Measurements from ENCODE around the gene SNTG2.
"Not testable (repeated sequence)": the region's sequence is repeated elsewhere in the genome, so short reads cannot be mapped to it uniquely, and the experiment has no call there.

Gene SNTG2

DNA sequence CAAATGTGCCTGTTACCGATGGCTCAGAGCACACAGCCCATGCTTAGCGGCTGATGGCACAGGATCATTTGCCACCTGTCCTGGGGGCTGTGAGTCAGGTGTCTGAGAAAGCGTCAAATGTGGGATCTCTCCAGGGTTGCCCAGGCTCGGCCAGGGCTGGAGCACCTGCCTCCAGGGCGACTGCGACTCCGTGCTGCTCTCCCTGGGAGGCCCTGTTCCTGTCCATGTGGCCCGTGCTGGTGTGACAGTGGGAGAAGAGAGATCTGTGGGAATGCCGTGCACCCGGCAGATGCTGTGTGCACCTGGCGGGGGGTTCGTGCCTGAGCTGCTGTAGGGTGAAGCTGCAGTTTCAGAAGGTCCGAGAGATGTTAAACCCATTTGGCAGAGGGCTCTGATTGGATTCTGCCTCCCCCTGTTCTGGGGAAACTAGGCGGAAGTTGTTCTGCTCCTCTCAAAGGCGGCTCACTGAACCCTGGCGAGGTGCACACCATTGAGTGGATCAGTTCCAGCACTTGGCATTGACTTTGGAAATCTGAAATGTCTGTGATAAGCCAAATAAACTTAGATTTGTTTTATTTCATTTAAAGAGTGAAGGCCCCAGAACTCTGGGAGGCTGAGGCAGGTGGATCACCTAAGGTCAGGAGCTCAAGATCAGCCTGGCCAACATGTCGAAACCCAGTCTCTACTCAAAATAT is 428.0 kb downstream of the SNTG2 start:
- no peaks in the 10 kb centered on the region for H3K36me3 ChIP-seq (ENCODE audit: control insufficient read depth, insufficient read depth, low read length)
- no peaks in the 10 kb centered on the region for H3K9me3 ChIP-seq (ENCODE audit: control insufficient read depth, low read length)
- no peak overlapping the region for H3K9ac ChIP-seq (ENCODE audit: low read length)
- H3K4me1 ChIP-seq (ENCODE audit: control insufficient read depth, insufficient read depth, low read length) = no peaks in the 10 kb centered on the region
- H3K27me3 ChIP-seq (ENCODE audit: control insufficient read depth, insufficient read depth, low read length) = no peaks in the 10 kb centered on the region
- H3K4me3 ChIP-seq (ENCODE audit: low read length) = no peak overlapping the region

- H3K4me1 ChIP-seq (ENCODE audit: control insufficient read depth, insufficient read depth, low read length) = no peaks in the 10 kb centered on the region
Measured at GRCh38 chr2:1381644-1382043, 431.0 kb downstream of the SNTG2 start.

GRCh38 chr2:1387954-1388725 is 437.5 kb downstream of the SNTG2 start:
- H3K4me1 ChIP-seq (ENCODE audit: control insufficient read depth, insufficient read depth, low read length); H3K27me3 ChIP-seq (ENCODE audit: control insufficient read depth, insufficient read depth, low read length); H3K9me3 ChIP-seq (ENCODE audit: control insufficient read depth, low read length); H3K9ac ChIP-seq (ENCODE audit: low read length); H3K4me3 ChIP-seq (ENCODE audit: low read length); H3K36me3 ChIP-seq (ENCODE audit: control insufficient read depth, insufficient read depth, low read length): not testable (repeated sequence)

More at GRCh38 chr2:1381644-1382043, 431.0 kb downstream of the SNTG2 start:
- Histone ChIP-seq H3K27me3 (ENCODE audit: control insufficient read depth, insufficient read depth, low read length) (no peaks in the 10 kb centered on the region), H3K9ac (ENCODE audit: low read length) (no peak overlapping the region), H3K36me3 (ENCODE audit: control insufficient read depth, insufficient read depth, low read length) (no peaks in the 10 kb centered on the region), H3K9me3 (ENCODE audit: control insufficient read depth, low read length) (no peaks in the 10 kb centered on the region), H3K4me3 (ENCODE audit: low read length) (no peak overlapping the region)

DNA sequence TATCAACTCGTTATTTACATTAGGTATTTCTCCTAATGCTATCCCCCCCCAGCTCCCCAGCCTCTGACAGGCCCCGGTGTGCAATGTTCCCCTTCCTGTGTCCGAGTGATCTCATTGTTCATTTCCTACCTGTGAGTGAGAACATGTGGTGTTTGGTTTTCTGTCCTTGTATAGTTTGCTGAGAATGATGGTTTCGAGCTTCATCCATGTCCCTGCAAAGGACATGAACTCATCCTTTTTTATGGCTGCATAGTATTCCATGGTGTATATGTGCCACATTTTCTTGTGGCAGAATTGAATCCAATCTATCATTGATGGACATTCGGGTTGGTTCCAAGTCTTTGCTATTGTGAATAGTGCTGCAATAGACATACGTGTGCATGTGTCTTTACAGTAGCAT is 439.5 kb downstream of the SNTG2 start:
- H3K36me3 ChIP-seq (ENCODE audit: control insufficient read depth, insufficient read depth, low read length); H3K4me1 ChIP-seq (ENCODE audit: control insufficient read depth, insufficient read depth, low read length); H3K27me3 ChIP-seq (ENCODE audit: control insufficient read depth, insufficient read depth, low read length); H3K4me3 ChIP-seq (ENCODE audit: low read length); H3K9ac ChIP-seq (ENCODE audit: low read length); H3K9me3 ChIP-seq (ENCODE audit: control insufficient read depth, low read length): not testable (repeated sequence)

- H3K9me3 ChIP-seq (ENCODE audit: control insufficient read depth, low read length) = no peaks in the 10 kb centered on the region
- H3K36me3 ChIP-seq (ENCODE audit: control insufficient read depth, insufficient read depth, low read length) = no peaks in the 10 kb centered on the region
- no peaks in the 10 kb centered on the region for H3K4me1 ChIP-seq (ENCODE audit: control insufficient read depth, insufficient read depth, low read length)
- no peak overlapping the region for H3K4me3 ChIP-seq (ENCODE audit: low read length)
- H3K9ac ChIP-seq (ENCODE audit: low read length) = no peak overlapping the region
- H3K27me3 ChIP-seq (ENCODE audit: control insufficient read depth, insufficient read depth, low read length) = no peaks in the 10 kb centered on the region
Measured at GRCh38 chr2:1393321-1393720, 442.7 kb downstream of the SNTG2 start.

- no peaks in the 10 kb centered on the region for H3K27me3 ChIP-seq (ENCODE audit: control insufficient read depth, insufficient read depth, low read length)
- no peaks in the 10 kb centered on the region for H3K9me3 ChIP-seq (ENCODE audit: control insufficient read depth, low read length)
- H3K36me3 ChIP-seq (ENCODE audit: control insufficient read depth, insufficient read depth, low read length) = no peaks in the 10 kb centered on the region
- H3K4me1 ChIP-seq (ENCODE audit: control insufficient read depth, insufficient read depth, low read length) = no peaks in the 10 kb centered on the region
- no peak overlapping the region for H3K9ac ChIP-seq (ENCODE audit: low read length)
- no peak overlapping the region for H3K4me3 ChIP-seq (ENCODE audit: low read length)
Measured at GRCh38 chr2:1394709-1395408, 444.2 kb downstream of the SNTG2 start.

GRCh38 chr2:1397350-1397749 is 446.7 kb downstream of the SNTG2 start:
- Histone ChIP-seq H3K9me3 (ENCODE audit: control insufficient read depth, low read length) (no peaks in the 10 kb centered on the region), H3K36me3 (ENCODE audit: control insufficient read depth, insufficient read depth, low read length) (no peaks in the 10 kb centered on the region), H3K4me1 (ENCODE audit: control insufficient read depth, insufficient read depth, low read length) (no peaks in the 10 kb centered on the region), H3K27me3 (ENCODE audit: control insufficient read depth, insufficient read depth, low read length) (no peaks in the 10 kb centered on the region), H3K4me3 (ENCODE audit: low read length) (no peak overlapping the region), H3K9ac (ENCODE audit: low read length) (no peak overlapping the region)

DNA sequence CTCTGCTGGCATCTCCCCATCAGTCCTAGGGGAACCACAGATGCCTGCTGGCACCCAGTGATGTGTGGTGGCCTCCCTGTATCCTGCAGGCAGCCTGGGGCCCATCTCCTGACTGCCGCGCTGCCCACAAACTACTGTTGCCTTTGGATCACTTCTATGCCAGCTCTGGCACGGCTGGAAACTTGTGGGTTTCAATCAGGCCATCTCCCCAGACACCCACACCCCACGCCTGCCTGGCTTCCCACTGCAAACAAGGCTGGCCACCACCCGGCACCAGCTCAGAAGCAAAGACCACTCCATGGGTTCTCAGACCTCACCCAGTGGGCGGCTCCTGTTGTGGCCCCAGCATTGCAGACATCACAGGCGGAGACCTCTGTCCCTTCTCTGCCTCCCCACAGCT is 447.5 kb downstream of the SNTG2 start:
- no peaks in the 10 kb centered on the region for H3K9me3 ChIP-seq (ENCODE audit: control insufficient read depth, low read length)
- no peaks in the 10 kb centered on the region for H3K27me3 ChIP-seq (ENCODE audit: control insufficient read depth, insufficient read depth, low read length)
- no peaks in the 10 kb centered on the region for H3K36me3 ChIP-seq (ENCODE audit: control insufficient read depth, insufficient read depth, low read length)
- H3K9ac ChIP-seq (ENCODE audit: low read length) = no peak overlapping the region
- no peaks in the 10 kb centered on the region for H3K4me1 ChIP-seq (ENCODE audit: control insufficient read depth, insufficient read depth, low read length)
- H3K4me3 ChIP-seq (ENCODE audit: low read length) = no peak overlapping the region

DNA sequence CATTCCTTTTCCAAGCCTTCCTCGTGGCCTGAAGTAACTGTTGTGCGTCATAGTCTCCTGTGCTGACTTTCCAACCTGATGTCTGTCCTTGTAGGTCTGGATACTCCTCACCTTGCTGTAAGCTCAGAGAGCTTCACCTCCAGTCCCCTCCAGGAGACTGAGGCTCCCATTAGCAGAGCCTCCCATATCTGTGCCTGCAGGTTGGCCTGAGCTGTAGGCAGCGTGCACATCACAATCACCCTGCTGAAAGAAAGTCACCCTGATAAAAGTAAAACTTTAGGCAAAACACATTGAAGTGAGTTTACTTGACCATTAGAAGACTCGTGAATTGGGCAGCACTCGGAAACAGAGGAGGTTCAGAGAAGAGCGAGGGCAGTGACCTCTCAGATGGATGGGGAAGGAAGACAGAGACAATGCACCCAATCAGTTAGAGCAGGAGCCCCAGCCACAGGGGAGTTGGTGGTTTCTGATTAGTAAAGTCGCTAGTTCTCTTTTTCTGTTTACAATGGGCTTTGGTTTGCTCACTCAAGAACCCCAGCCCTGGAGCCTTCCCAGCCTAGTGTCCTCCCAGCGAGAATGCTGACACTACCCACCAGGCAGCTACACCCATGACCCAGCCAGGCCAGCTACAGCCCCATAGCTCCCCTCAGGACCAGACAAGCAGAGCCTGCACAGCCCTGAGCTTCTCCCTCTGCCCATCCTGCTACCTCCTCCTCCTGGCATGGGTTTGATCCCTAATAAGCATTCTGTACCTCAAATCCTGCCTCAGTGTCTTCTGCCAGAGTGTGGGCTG is 450.5 kb downstream of the SNTG2 start:
- Histone ChIP-seq H3K9me3 (ENCODE audit: control insufficient read depth, low read length) (no peaks in the 10 kb centered on the region), H3K4me1 (ENCODE audit: control insufficient read depth, insufficient read depth, low read length) (no peaks in the 10 kb centered on the region), H3K9ac (ENCODE audit: low read length) (no peak overlapping the region), H3K36me3 (ENCODE audit: control insufficient read depth, insufficient read depth, low read length) (no peaks in the 10 kb centered on the region), H3K4me3 (ENCODE audit: low read length) (no peak overlapping the region), H3K27me3 (ENCODE audit: control insufficient read depth, insufficient read depth, low read length) (no peaks in the 10 kb centered on the region)

GRCh38 chr2:1402064-1402463 is 451.4 kb downstream of the SNTG2 start:
- no peak overlapping the region for H3K9ac ChIP-seq (ENCODE audit: low read length)
- no peaks in the 10 kb centered on the region for H3K9me3 ChIP-seq (ENCODE audit: control insufficient read depth, low read length)
- no peak overlapping the region for H3K4me3 ChIP-seq (ENCODE audit: low read length)
- no peaks in the 10 kb centered on the region for H3K4me1 ChIP-seq (ENCODE audit: control insufficient read depth, insufficient read depth, low read length)
- no peaks in the 10 kb centered on the region for H3K36me3 ChIP-seq (ENCODE audit: control insufficient read depth, insufficient read depth, low read length)
- H3K27me3 ChIP-seq (ENCODE audit: control insufficient read depth, insufficient read depth, low read length) = no peaks in the 10 kb centered on the region

DNA sequence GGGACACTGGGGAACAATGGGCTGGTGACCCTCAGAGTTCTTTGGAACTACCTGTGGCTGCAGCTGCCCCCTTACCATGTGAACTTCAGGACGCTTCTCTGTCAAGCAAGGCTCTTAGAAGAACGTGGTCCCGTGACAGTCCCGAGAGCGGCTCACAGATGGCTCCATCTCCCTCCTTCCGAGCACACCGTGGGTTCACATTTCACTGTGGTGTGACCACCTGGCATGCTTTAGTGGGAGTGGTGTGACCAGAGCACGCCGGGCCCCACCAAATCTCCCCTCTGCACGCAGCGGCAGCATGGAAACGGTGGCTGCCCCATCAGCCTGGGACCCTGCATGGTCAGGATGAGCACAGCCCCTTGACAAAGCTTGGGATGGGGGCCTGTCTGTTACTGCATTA is 452.9 kb downstream of the SNTG2 start:
- H3K27me3 ChIP-seq (ENCODE audit: control insufficient read depth, insufficient read depth, low read length) = no peaks in the 10 kb centered on the region
- no peak overlapping the region for H3K9ac ChIP-seq (ENCODE audit: low read length)
- no peaks in the 10 kb centered on the region for H3K9me3 ChIP-seq (ENCODE audit: control insufficient read depth, low read length)
- no peaks in the 10 kb centered on the region for H3K36me3 ChIP-seq (ENCODE audit: control insufficient read depth, insufficient read depth, low read length)
- no peaks in the 10 kb centered on the region for H3K4me1 ChIP-seq (ENCODE audit: control insufficient read depth, insufficient read depth, low read length)
- no peak overlapping the region for H3K4me3 ChIP-seq (ENCODE audit: low read length)

DNA sequence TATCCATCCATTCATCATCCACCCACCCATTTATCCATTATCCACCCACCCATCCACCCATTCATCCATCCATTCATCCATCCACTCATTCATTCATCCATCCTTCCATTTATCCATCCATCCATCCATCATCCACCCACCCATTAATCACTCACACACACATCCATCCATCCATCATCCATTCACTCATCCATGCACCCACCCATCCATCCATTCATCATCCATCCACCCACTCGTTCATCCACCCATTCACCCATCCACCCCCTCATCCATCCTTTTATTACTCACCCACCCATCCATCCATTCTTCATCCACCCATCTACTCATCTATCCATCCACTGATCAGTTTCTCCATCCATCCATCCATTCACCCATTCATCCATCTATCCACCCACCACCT is 454.5 kb downstream of the SNTG2 start:
- no peak overlapping the region for H3K4me3 ChIP-seq (ENCODE audit: low read length)
- no peak overlapping the region for H3K9ac ChIP-seq (ENCODE audit: low read length)
- H3K4me1 ChIP-seq (ENCODE audit: control insufficient read depth, insufficient read depth, low read length) = no peaks in the 10 kb centered on the region
- no peaks in the 10 kb centered on the region for H3K9me3 ChIP-seq (ENCODE audit: control insufficient read depth, low read length)
- H3K27me3 ChIP-seq (ENCODE audit: control insufficient read depth, insufficient read depth, low read length) = no peaks in the 10 kb centered on the region
- no peaks in the 10 kb centered on the region for H3K36me3 ChIP-seq (ENCODE audit: control insufficient read depth, insufficient read depth, low read length)

All from mucosa of stomach (tissue), 1 donor.